HG02943 (cell line): Measurements from ENCODE around the gene ELK1.
"Not testable (repeated sequence)": the region's sequence is repeated elsewhere in the genome, so short reads cannot be mapped to it uniquely, and the experiment has no call there.

ENCODE experiments used
- ATAC-seq: cut with Tn5 transposase; IDR thresholded peaks from one replicate; pipeline ENCODE4 v1.9.1; 2021; ENCODE audit warnings: mild to moderate bottlenecking, low read depth, moderate library complexity; ENCODE audit not compliant: unreplicated experiment

Gene ELK1

DNA sequence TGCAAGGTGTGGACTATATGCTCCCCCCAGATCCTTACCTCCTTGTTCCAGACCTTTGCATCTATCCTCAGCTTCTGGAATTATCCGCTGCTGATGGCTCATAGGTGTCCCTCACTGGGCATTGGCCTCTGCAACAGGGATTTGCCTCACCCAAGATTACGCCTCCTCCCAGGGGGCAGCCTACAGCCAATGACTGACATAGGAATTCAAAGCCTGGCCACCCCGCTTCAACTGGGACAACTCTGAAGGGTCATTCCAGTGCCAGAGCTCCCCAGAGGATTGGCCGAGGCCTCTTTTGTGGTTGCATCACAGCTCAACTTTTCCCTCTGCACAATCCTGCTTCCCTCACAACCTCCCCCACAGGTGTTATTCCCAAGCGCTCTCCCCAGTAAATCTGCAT, 35.7 kb downstream of the ELK1 start:
- no peak for ATAC-seq

DNA sequence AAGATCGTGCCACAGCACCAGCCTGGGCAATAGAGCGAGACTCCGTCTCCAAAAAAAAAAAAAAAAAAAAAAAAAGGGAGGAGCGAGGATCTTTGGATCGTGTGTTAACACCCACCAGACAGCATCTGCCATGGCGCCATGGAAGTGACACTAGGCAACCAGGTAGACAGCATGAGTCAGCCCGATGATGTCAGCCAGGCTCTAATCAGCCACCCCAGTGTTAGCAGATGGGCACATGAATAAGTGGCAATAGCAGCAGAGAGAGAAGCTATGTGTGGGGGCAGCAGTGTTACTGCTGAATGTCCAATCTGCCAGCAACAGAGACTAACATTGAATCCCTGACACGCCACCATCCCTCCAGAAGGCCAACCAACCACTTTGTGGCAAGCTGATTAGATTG, 37.3 kb downstream of the ELK1 start:
- no peak for ATAC-seq

- ATAC-seq, result no peak
Observed at GRCh38 chrX:47612418-47612817, 37.9 kb downstream of the ELK1 start.

DNA sequence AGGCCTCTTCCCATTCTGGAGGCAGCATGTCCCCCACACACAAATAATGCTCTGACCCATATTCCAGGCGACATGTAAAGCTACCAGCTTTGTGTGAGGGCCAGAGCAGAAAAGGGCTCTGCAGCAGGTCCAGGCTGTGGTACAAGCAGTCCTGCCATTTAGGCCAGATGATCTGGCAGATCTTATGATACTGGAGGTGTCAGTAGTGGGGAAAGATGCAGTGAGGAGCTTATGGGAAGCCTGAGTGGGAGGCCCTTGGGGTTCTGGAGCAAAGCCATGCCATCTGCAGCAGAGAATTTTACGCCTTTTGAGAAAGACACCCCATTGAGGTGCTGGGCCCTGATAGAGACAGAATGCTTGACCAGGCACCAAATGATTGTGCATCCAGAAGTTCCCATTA, 38.4 kb downstream of the ELK1 start:
- ATAC-seq, result no peak

DNA sequence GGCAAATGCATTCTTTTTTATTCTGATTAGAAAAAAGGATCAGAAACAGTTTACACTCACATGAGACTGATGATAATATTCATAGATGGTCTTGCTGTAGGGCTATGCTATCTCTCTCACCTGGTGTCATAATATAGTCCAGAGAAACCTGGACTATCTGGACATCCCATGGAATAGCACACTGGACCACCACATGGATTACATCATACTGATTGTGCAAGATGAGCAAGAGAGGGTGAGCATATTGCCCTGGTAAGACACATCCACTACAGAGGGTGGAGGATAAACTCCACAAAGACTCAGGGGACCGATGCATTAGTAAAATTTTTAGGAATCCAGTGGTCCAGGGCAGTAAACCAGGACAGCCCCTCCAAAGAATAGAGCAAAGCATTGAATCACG, 38.9 kb downstream of the ELK1 start:
- no peak for ATAC-seq

DNA sequence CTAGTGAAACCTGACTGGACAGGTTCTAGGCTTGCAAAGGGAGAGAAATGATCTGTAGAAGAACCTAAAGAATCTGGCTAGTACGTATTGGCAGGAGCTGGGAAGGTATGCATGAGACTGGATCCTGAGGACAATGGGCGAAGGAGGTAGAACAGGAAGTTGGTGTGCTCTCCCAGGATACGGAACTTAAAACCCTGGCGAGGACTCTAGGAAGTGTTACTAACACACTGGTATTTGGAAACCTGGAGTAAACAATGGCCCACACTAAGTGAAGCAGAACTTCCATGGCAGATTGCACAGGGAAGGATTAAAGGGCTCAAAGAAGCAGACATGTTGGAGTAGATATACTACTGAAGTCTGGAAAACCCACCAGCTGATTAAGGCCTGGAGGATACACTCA, 39.9 kb downstream of the ELK1 start:
- ATAC-seq, result no peak

DNA sequence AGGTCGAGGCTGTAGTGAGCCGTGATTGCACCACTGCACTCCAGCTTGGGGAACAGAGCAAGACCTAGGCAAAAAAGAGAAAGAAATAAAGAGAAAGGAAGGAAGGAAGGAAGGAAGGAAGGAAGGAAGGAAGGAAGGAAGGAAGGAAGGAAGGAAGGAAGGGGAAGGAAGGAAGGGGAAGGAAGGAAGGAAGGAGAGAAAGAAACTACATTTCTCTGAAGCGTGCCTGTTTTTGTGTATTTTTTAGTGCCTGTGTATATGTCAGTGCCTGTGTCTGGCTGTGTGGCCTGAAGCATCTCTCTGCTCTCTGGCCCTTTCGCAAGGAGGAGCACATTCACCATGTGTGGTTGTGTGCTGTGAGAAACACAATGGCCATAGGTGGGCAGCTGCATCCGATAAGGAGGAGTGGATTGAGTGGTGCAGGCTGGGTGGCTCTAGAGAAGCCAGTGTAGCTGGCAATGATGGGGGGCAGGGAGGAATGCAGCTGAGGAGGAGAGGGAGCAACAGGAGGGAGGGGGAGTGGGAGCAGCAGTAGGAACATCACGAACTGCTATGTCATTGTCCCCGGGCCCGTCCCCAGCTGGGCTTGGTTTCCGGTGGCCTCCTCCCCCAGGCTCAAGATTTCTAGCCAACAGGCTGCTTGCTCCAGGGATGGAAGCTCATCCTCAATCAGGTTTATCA, 42.1 kb downstream of the ELK1 start:
- no peak for ATAC-seq

DNA sequence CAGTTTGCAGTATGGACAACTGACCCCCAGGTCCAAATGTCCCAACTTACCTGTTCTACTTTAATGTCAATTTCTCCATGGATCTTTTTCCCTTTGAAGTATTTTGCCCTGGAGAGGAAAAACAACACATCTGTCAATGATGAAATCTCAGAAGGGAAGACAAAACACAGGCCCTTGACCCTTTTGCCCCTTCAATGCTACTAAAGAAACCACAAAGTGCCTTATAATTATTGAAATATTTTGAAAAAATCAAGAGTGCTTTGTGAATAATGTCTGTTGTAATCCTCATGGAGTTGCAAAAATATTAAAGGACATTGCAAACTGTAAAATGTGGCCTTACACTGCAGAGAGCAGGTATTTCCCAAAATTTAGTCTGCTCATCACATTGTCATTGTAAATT, 43.3 kb downstream of the ELK1 start:
- no peak for ATAC-seq

GRCh38 chrX:47605024-47605423, 45.3 kb downstream of the ELK1 start:
- no peak for ATAC-seq

GRCh38 chrX:47603125-47603524, 47.2 kb downstream of the ELK1 start:
- not testable (repeated sequence) for ATAC-seq

- no peak for ATAC-seq
Observed at GRCh38 chrX:47597222-47597621, 53.1 kb downstream of the ELK1 start.

- ATAC-seq, result no peak
Observed at GRCh38 chrX:47596256-47596655, 54.1 kb downstream of the ELK1 start.

DNA sequence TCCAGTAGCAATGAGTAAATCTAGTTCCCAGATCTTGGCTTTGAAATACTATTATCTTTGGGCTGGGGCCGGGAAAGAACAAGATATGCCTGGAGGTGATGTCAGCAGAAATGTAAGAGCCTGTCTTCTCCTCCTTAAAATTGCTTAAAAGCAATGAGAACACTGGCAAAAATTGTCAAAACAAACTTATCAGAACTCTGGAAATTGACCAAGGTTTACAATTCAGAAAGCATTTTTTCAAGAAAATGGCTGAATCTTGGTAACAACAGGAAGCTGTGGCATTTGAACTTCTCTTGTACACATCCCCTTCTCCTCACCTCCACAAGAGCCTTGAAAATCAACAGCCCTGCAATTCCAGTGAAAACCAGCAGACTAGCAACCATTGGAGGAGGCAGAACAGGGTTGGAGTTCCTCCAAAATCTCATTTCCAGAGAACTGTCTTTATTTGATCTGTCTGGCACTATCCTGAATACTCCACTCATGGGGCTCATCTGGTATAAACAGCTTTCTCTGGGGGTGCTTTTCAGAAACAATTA, 54.6 kb downstream of the ELK1 start:
- no peak for ATAC-seq

DNA sequence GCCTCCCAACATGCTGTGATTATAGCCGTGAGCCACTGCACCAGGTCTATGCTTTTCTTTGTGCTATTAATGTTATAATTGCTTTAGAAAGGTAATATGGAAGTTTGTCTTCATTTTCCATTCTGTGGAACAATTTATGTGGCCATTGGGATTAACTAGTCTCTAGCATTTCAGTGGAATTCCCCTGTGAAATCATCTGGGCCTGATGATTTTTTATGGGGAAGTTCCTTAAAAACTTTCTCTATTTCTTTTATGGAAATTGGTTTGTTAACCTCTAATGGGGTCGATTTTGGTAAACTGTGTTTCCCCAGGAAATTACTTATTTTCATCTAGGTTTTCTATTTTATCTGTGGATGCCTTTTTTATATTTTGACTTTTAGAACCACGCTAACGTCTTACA, 56.8 kb downstream of the ELK1 start:
- ATAC-seq, result no peak

GRCh38 chrX:47590984-47591383, 59.4 kb downstream of the ELK1 start:
- ATAC-seq, result no peak

GRCh38 chrX:47587906-47588735, 62.2 kb downstream of the ELK1 start:
- no peak for ATAC-seq

DNA sequence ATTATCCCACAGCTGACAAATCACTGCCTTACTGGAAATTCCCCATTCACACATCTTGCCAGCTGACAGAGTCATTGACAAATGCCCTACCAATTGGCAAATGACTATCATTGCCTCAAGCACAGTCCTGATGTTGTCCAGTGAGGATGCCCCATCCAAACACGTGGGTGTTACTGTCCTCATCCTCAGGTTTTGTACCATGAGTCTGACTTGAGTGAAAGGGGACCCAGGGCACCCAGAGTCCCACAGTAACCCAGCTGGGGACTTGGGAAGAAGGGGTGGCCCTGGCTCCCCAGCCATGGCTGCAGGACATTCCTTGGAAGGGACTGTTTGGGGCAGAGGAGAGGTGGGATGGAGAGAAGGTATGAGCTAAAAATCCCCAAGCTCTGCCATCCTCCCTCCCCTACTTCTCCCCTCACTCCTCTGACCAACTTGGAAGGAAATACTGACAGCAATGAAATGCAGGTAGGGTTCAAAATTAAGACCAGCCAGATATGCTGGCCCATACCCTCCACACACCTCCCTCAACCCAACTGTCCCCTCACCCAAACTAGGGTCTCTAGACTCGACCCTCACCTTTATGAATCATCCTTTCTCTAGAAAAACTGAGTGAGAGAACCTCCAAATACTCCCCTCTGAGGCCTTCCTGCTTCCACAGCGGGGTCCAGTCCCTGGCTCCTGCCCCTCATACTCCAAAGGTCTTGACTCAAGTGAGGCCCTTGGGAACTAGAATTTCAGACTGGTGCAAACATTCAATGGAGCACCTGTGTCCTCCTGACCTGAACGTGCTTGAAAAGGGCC, 63.1 kb downstream of the ELK1 start:
- ATAC-seq, result no peak

- no peak for ATAC-seq
Observed at GRCh38 chrX:47586043-47586787, 64.1 kb downstream of the ELK1 start.
